Measurements from ENCODE around the gene RRBP1.

Gene RRBP1

DNA sequence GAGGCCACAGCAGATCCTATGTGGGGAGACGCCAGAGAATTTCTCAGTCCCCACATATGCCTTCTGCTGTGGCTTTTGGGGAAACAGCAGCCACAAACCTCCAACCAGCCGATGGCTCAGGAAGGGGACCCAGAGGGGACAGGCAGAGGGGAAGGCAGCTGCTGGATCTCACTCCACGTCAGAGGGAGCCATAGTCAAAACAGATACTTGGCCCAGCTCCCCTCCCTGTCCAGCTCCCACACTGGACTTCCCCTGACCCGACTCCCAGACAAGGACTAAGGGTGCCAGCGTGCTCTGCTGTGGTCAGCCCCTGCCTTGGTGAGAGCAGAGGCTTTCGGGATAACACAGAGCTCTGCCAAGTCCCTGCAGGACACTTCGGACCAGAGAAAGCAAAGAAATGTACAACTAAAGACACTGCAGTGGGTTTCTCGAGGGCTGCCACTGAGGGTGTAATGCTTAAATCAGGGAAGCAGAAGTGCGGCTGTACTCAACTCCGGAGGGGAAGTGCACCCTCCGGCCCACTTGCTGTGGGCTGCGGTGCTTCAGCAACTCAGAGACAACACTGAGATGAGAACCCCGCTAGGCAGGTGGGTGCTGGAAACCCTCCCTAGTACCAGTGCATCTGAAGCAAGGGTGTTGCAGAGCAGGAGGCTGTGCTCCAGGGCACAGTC lies 47.2 kb downstream of the RRBP1 start:
- no peak for DNase-seq

GRCh38 chr20:17633850-17634500 lies 48.1 kb downstream of the RRBP1 start:
- no peak for DNase-seq

GRCh38 chr20:17633221-17633849 lies 48.7 kb downstream of the RRBP1 start:
- DNase-seq = no peak

DNA sequence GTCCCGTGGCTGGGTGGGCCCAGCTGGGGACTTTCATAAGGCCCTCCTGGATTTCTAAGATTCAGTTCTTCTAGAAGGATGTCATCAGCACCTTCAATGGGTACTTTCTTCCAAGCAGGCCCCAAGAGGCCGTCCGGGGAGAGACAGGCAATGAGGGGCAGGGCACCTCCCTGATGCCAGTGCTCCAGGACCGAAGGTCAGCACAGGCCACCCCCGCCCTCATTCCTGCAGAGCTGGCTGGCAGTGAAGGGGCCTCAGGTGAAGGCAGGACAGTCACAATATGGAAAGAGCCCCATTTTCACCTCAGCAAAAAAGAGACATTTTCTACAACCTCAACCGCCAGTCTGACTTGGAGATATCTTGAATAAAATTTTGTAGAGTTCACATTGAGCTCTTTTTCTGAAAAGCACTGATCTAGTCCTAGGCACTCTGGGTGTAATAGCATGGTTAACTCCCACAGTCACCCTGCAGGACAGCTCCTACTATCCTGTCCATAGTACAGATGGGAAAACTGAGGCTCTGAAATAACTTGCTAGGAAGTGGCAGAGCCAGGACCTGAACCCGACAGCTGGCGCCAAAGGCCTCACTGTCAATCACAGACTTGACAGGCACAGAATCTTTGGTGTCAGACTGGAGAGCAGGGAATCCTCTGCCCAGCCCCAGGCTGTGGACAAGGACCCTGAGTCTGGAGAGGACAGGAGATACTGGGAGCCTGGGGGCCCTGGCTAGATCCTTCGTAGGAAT lies 50.3 kb downstream of the RRBP1 start:
- DNase-seq = no peak

DNA sequence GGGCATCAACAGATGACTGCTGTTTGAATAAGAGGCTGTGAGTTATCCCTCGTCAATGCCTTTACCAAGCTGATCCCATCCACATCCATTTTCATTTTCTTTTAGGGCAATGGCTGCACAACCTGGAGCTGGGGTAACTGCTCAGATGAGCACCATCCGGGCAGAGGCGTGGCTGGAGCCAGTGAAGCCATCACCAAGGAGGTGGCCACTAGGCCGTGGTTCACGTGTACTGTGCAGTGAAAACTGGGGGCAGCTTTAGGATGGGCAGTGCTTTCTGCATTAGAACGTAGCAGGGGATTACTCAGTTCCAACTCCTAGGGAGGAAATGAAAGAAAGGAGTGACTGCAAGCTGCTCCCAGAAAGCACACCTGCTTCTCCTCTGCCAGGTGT lies 51.2 kb downstream of the RRBP1 start:
- no peak for DNase-seq

DNA sequence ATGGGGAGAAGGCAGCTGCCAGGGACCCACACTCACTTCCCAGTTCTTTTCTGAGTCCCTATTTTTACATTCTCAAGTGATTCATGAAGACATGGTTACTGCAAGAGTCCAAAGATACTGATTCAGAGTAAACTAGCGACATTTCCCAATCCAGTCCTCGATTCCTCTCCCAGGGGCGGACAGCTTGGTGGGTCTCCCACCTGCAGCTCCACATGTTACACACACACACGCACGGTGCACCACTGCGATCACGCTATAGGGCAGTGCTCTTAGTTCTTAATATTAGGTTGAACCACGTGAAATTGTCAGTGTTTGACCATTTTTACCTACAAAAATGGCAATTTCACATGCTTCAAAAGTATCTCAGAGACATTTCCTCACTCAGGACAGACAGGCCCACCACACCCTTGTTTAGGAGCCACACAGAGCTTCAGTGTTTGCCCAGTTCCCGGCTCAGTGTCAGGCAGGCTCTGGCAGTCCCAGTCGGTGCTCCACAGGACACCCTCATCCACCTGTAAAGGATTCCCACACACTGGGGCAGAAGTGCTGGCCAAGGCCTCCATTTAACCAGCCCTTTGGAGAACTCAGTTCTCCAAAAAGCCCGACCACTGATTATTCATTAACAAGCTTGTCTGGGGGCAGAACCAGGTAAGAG lies 51.8 kb downstream of the RRBP1 start:
- DNase-seq = no peak

GRCh38 chr20:17629678-17630089 lies 52.4 kb downstream of the RRBP1 start:
- no peak for DNase-seq

DNA sequence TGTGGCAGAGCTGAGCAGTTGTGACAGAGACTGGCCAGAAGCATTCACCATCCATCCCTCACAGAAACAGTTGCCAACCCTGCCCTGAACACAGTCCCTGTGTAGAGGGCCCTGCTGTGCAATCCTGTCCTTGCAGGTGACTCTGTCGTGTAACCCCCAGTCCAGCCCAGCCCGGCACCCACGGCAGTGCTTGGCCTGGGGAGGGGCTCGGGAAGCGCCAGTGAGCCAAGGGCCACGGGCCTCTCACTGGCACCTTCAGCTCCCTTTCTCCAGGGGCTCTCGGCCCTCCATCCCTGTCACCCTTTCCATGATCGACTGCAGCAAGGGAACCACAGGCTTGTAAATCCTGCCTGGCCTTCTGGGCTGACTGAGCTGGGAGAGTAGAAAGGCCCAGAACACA lies 53.0 kb downstream of the RRBP1 start:
- no peak for DNase-seq

DNA sequence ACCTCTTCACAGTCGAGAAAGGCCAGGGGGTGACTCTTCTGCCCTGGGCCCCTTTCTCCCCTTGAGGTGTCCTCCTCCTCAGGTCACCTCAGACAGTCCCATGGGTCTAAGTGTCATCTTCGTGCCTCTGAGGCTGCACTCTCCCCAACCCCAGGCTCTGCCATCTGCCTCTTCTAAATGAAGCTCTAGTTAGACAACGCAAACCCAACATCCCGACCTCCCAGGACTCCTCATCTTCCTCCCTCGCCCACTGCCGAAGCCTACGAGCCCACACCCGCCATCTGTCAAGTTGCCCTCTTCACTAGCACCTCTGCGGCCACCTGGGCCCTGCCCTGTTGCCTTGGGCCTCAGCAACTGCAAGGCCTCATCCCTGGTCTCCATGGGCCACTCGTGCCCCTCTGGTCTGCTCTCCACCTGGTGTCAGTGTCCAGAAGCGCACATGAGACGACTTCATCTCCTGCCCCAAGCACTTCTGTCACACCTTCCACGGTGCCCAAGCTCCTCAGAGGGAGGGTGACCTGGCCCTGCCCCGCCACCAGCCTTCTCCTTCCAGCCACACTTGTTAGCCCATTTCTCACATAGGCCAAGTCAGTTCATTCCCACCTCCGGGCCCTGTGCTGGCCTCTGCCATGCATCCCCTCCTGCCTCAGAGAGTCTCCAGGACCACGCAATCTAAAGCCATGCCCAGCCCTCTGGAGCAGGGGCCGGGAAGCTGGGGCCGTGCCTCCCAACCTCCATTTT lies 53.8 kb downstream of the RRBP1 start:
- DNase-seq = no peak

DNA sequence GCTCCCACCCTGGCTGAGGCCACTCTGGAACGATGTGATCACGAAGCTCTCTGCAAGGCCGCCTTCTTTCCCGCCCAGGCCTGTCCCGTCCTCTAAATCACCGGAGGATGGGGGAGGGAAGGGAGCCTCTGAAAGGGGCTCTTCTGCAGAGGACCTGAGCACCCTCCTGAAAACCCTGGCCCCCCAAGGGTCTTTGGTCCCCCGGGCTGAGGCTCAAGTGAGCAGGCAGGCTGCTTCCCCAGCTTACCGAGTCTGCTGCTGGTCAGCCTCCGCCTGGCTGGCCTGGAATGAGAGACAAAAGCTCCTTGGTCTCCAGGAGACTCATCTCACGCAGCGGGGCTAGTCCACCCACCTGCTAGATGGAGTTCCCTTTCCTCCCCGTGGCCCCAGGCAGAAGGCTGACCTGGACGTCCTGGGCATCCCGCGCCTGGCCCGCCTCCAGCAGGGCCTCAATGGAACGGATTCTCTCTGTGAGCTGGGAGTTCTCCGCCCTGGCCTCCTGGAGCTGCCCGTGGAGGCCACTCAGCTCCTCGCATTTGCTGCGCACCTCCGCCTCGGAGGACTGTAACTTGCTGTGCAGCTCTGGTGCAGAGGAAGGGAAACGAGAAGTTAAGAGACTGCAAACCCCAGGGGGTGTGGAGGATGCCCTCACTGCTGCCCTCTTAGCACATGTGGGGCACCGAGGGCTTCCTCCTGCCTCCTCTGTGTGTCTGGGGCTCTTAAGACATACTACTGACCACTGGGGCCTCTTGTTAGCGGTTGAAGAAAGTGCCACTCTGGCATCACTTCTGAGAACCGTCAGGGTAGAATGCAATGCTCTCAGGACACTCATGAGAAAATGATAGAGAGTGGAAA lies 54.7 kb downstream of the RRBP1 start:
- no peak for DNase-seq

DNA sequence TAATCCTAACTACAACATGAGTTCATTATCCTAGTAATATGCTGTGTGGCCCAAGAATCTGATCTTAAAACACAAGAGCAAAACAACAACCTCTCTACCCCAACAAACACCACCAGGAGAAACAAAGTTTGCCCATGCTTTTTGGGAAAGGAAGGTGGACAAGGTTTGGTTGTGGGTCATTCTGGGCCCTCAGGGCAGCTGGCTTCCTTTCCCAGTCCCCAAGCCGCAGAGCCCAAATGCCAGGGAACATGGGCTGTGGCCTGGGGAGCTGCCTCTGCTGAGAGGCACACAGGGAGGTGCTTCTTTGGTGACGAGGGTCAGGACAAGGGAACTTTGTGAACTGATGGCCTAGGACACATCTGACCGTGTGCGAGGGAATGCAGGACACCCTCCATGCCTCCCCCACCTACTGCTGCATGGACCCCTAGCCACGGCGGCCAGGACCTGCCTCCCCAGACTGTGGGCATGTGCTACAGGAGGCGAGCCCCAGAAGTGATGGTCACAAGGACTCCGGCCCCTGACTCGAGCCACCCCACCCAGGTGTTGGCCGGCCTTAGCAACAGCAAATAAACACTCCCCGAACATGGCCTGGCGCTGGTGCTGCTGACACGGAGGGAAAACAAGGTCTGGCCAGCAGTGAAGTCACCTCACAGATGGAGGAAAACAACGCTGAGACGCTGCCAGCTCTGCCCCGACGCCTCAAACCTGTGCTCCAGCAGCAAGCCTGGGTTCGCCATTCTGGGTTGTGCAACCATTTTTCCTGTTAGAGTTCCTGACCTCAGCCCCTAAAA lies 55.6 kb downstream of the RRBP1 start:
- DNase-seq = no peak

GRCh38 chr20:17625246-17626051 lies 56.6 kb downstream of the RRBP1 start:
- no peak for DNase-seq

GRCh38 chr20:17624551-17625245 lies 57.3 kb downstream of the RRBP1 start:
- no peak for DNase-seq

DNA sequence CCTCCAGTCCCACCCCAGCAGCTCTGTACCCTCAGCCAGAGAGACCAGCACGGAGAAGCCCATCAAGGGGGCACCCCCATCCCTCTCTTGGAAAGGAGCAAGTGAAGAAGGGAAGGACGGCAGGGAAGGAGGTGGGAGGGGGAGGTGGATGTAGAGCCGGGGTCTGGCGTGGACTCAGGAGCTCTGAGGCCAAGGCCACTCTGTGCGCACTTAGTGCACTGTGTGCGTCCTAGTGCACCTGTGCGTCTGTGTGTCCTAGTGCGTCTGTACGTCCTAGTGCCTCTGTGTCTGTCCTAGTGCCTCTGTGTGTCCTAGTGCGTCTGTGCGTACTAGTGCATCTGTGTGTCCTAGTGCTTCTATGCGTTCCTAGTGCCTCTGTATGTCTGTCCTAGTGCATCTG lies 58.0 kb downstream of the RRBP1 start:
- DNase-seq = no peak

DNA sequence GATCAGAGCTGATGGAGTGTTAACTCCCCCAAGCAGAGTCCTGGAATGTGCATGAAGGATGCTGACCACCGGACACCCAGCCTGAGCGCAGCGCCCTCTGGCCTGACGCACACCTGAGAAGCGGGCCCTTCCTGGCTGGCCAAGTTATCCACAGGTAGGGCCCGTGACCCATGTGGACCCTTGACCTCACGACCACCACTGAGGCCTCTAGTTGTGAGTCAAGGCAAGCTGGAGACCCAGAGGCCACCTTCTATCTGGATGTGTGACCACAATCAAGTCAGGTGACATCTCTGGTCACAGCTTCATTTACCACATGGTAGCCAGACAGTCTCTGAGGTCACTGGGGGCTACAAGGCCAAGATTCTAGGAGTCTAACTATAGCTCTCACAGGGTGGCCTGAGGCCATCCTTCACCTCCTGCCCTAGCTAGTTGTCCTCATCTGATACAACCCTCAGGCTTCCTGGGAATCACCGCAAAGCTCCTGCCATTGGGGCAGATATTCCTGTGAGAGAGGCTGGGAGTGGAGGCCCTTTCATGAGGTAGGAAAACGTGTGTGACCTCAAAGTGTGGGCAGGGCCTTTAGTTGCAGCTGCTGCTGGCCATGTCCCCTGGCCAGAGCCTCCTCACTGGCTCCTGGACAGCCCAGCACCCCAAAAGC lies 59.1 kb downstream of the RRBP1 start:
- DNase-seq = no peak

DNA sequence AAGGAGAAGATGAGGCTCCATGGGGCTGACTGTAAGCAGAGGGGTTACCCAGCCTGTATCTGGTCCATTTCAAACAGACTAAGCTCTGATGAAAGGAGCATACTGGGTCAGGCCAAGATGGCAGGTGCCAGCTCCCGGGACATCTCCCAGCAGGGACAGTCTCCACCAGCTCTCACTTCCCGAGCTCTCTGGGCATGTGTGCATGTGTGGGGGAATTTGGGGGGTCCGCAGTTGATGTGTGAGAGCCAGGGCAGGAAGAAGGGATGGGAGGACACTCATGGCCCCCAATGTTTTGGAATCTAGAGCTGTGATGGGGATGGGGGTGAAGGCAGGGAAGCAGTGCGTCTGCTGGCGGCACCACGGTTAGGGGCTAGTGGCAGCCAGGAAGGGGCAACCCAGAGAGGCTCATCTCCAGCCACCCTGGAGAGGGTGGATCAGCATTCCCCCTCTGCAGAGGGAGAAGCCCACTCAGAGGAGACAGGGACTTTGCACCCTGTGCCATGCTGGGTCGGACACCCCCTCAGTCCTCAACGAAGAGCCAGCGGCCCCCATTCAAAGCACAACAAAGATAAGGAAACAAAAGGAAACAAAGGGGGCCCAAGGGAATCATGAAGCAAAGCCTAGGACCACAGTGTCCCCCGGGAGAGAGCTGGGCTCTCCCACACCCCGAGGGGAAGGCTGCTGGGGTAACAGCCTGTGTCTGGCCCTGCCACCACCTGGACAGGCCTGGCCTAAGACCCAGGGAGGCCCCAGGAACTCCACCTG lies 59.8 kb downstream of the RRBP1 start:
- no peak for DNase-seq

GRCh38 chr20:17621229-17621968 lies 60.6 kb downstream of the RRBP1 start:
- no peak for DNase-seq
